Neural crest cell (in vitro differentiated cells): Measurements from ENCODE around the gene S100A4. TPM values are rescaled to one million over a fixed set of nuclear protein-coding genes. Genes with fewer than 3 reads are reported as not detected.

ENCODE experiments used
- DNase-seq: peaks from one replicate; pipeline ENCODE4 v3.0.0; 2021; ENCODE audit warnings: low read depth, mixed read lengths, low spot score
- H3K27ac Mint-ChIP-seq: one replicate; pipeline ENCODE4 v1.8.0; 2021; ENCODE audit warnings: mild to moderate bottlenecking, mixed read lengths; ENCODE audit not compliant: unreplicated experiment
- H3K27me3 Mint-ChIP-seq: 2 replicates; pipeline ENCODE4 v1.8.0; 2021; ENCODE audit warnings: low read depth, mild to moderate bottlenecking, mixed read lengths
- H3K36me3 Mint-ChIP-seq: 2 replicates; pipeline ENCODE4 v1.8.0; 2021; ENCODE audit warnings: low read depth, mild to moderate bottlenecking, mixed read lengths
- H3K4me1 Mint-ChIP-seq: 2 replicates; pipeline ENCODE4 v1.8.0; 2021; ENCODE audit warnings: mixed read lengths
- H3K4me3 Mint-ChIP-seq: one replicate; pipeline ENCODE4 v1.8.0; 2021; ENCODE audit warnings: mild to moderate bottlenecking, mixed read lengths
- H3K9me3 Mint-ChIP-seq: 2 replicates; pipeline ENCODE4 v1.8.0; 2021; ENCODE audit warnings: mixed read lengths
- CTCF ChIP-seq: fragments of 200-600 bp; sonication (generic); conservative IDR thresholded peaks from 2 replicates; pipeline ENCODE4 v1.5.0; 2021; ENCODE audit warnings: antibody characterized with exemption, mild to moderate bottlenecking
- total RNA-seq: library from RNA; stranded (reverse); gene quantifications from 2 replicates; pipeline ENCODE4 v1.2.1, GENCODE V29; 2021

The S100A4 gene
- total RNA-seq, 1 donor from 2014 or later = 11.7 TPM

GRCh38 chr1:153540394-153541361 lies 4.9 kb downstream of the S100A4 start, which contains the start of gene S100A5:
Gene S100A5, minus strand, starts transcription at chr1:153540934. Its CDS starts 743 bp downstream, at chr1:153540191.
- Mint-ChIP-seq H3K4me3 (no peak within 1 kb of the TSS), H3K27ac (peak within 1 kb of the TSS; percentile 85), H3K27me3 (no peaks in the 10 kb centered on the region)

GRCh38 chr1:153539395-153540093 lies 6.1 kb downstream of the S100A4 start:
- TF ChIP-seq CTCF = no peak
- H3K36me3 Mint-ChIP-seq = no peaks in the 10 kb centered on the region
- H3K27me3 Mint-ChIP-seq = no peaks in the 10 kb centered on the region
- peak overlapping the region; percentile 82 for H3K27ac Mint-ChIP-seq
- H3K9me3 Mint-ChIP-seq = no peaks in the 10 kb centered on the region
- H3K4me3 Mint-ChIP-seq = no peak overlapping the region
- peaks cover 10% of the 10 kb centered on the region for H3K4me1 Mint-ChIP-seq
- DNase-seq = no peak

More at GRCh38 chr1:153540394-153541361, 4.9 kb downstream of the S100A4 start, which contains the start of gene S100A5:
- peaks cover 18% of the 10 kb centered on the region for H3K4me1 Mint-ChIP-seq
- TF ChIP-seq CTCF = no peak
- no peaks in the 10 kb centered on the region for H3K9me3 Mint-ChIP-seq
- H3K36me3 Mint-ChIP-seq = no peaks in the 10 kb centered on the region
- DNase-seq = no peak

GRCh38 chr1:153538315-153538821 lies 7.2 kb downstream of the S100A4 start:
- no peak for TF ChIP-seq CTCF
- H3K4me3 Mint-ChIP-seq = no peak overlapping the region
- H3K4me1 Mint-ChIP-seq = peaks cover 15% of the 10 kb centered on the region
- H3K27me3 Mint-ChIP-seq = no peaks in the 10 kb centered on the region
- H3K9me3 Mint-ChIP-seq = no peaks in the 10 kb centered on the region
- DNase-seq = no peak
- no peak overlapping the region for H3K27ac Mint-ChIP-seq
- no peaks in the 10 kb centered on the region for H3K36me3 Mint-ChIP-seq

GRCh38 chr1:153537376-153537730 lies 8.3 kb downstream of the S100A4 start:
- no peak overlapping the region for H3K27ac Mint-ChIP-seq
- TF ChIP-seq CTCF = no peak
- DNase-seq = no peak

GRCh38 chr1:153536671-153537375 lies 8.8 kb downstream of the S100A4 start:
- Mint-ChIP-seq H3K9me3 (no peaks in the 10 kb centered on the region), H3K27me3 (no peaks in the 10 kb centered on the region), H3K4me3 (no peak overlapping the region), H3K4me1 (peaks cover 27% of the 10 kb centered on the region), H3K36me3 (no peaks in the 10 kb centered on the region), H3K27ac (no peak overlapping the region)
- no peak for TF ChIP-seq CTCF
- DNase-seq = no peak

More at GRCh38 chr1:153537376-153537730, 8.3 kb downstream of the S100A4 start:
- Mint-ChIP-seq H3K4me1 (peaks cover 25% of the 10 kb centered on the region), H3K9me3 (no peaks in the 10 kb centered on the region), H3K4me3 (no peak overlapping the region), H3K36me3 (no peaks in the 10 kb centered on the region), H3K27me3 (no peaks in the 10 kb centered on the region)
